Right atrium auricular region (tissue), 2 donors: Measurements from ENCODE around the gene SMIM44. TPM values are rescaled to one million over a fixed set of nuclear protein-coding genes. Genes with fewer than 3 reads are reported as not detected.
"Not testable (repeated sequence)": the region's sequence is repeated elsewhere in the genome, so short reads cannot be mapped to it uniquely, and the experiment has no call there.

Experiments used
- DNase-seq: peaks from one replicate; pipeline ENCODE4 v3.0.0-alpha.2; 2019; ENCODE audit warnings: low spot score
- H3K27ac ChIP-seq, 2 donors: fragments of 200-600 bp; sonication (generic); 1 replicate in 1 of 2; 2 replicates in 1 of 2; pipeline ENCODE4 v1.5.1; 2016 to 2019
- H3K27me3 ChIP-seq, 2 donors: fragments of 200-600 bp; sonication (generic); one replicate each; pipeline versions ENCODE4 v1.5.1 to v1.6.0; 2017 to 2019
- H3K36me3 ChIP-seq: fragments of 200-600 bp; sonication (generic); one replicate; pipeline ENCODE4 v1.5.1; 2016
- H3K4me1 ChIP-seq, 2 donors: fragments of 200-600 bp; sonication (generic); one replicate each; pipeline versions ENCODE4 v1.5.1 to v1.6.0; 2017 to 2019
- H3K4me3 ChIP-seq, 2 donors: fragments of 200-600 bp; sonication (generic); 1 replicate in 1 of 2; 2 replicates in 1 of 2; pipeline ENCODE4 v1.5.1; 2017 to 2019; ENCODE audit warnings: mild to moderate bottlenecking in 1 of 2, moderate library complexity in 1 of 2
- H3K9me3 ChIP-seq, 2 donors: fragments of 200-600 bp; sonication (generic); one replicate each; pipeline ENCODE4 v1.5.1; 2019
- total RNA-seq, 2 donors: library from RNA; depleted of rRNA; stranded (reverse); fragments of >200 nt; gene quantifications; one replicate each; pipeline ENCODE4 v1.1.0, GENCODE V29; 2016
- TF ChIP-seq, protein P1 (sequence below), 2 donors: fragments of 200-600 bp; sonication (generic); IDR thresholded peaks; one replicate each; pipeline ENCODE4 v1.5.1; 2019; ENCODE audit warnings: antibody characterized with exemption in 2 of 2

The SMIM44 gene
- total RNA-seq, 2 donors from 2014 or later: not detected

- TF ChIP-seq, protein P1, sequence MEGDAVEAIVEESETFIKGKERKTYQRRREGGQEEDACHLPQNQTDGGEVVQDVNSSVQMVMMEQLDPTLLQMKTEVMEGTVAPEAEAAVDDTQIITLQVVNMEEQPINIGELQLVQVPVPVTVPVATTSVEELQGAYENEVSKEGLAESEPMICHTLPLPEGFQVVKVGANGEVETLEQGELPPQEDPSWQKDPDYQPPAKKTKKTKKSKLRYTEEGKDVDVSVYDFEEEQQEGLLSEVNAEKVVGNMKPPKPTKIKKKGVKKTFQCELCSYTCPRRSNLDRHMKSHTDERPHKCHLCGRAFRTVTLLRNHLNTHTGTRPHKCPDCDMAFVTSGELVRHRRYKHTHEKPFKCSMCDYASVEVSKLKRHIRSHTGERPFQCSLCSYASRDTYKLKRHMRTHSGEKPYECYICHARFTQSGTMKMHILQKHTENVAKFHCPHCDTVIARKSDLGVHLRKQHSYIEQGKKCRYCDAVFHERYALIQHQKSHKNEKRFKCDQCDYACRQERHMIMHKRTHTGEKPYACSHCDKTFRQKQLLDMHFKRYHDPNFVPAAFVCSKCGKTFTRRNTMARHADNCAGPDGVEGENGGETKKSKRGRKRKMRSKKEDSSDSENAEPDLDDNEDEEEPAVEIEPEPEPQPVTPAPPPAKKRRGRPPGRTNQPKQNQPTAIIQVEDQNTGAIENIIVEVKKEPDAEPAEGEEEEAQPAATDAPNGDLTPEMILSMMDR (IDR thresholded peaks at IDR 0.05): no peak
- no peaks in the 10 kb centered on the region for H3K27me3 ChIP-seq
- H3K4me1 ChIP-seq: peaks cover 0 to 59% of the 10 kb centered on the region in 2 donors
- DNase-seq: no peak
- no peaks in the 10 kb centered on the region for H3K36me3 ChIP-seq
- H3K27ac ChIP-seq: no peak overlapping the region
- H3K4me3 ChIP-seq: no peak overlapping the region
- no peaks in the 10 kb centered on the region for H3K9me3 ChIP-seq
These were observed 26.3 kb upstream of the SMIM44 start for GRCh38 chr19:3509566-3509989.

GRCh38 chr19:3508771-3509535, 25.7 kb upstream of the SMIM44 start:
- Histone ChIP-seq H3K4me3 (no peak overlapping the region), H3K27me3 (no peaks in the 10 kb centered on the region), H3K4me1 (peaks cover 0 to 59% of the 10 kb centered on the region in 2 donors), H3K27ac (no peak overlapping the region), H3K9me3 (no peaks in the 10 kb centered on the region), H3K36me3 (no peaks in the 10 kb centered on the region)
- TF ChIP-seq, protein P1 (IDR thresholded peaks at IDR 0.05): no peak
- DNase-seq: no peak

DNA sequence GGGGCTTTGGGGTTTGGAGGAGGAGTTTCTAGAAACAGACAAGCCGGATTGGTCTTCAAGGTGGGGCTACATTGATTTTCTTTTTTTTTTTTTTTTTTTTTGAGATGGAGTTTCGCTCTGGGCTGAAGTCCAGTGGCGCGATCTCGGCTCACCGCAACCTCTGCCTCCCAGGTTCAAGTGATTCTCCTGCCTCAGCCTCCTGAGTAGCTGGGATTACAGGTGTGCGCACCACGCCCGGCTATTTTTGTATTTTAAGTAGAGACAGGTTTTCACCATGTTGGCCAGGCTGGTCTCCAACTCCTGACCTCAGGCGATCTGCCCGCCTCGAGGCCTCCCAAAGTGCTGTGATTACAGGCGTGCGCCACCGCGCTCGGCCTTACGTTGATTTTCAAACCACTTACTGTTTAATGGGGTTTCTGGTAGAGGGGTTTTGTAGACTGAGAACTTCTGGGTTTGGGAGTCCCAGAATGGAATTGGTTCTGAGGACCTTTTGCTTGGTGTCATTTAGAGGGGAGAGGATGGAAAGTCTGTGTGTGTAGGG, 24.9 kb upstream of the SMIM44 start:
- H3K27me3 ChIP-seq, H3K27ac ChIP-seq, DNase-seq, H3K9me3 ChIP-seq, H3K36me3 ChIP-seq, H3K4me3 ChIP-seq: not testable (repeated sequence)
- H3K4me1 ChIP-seq: peaks cover 0 to 55% of the 10 kb centered on the region in 2 donors

DNA sequence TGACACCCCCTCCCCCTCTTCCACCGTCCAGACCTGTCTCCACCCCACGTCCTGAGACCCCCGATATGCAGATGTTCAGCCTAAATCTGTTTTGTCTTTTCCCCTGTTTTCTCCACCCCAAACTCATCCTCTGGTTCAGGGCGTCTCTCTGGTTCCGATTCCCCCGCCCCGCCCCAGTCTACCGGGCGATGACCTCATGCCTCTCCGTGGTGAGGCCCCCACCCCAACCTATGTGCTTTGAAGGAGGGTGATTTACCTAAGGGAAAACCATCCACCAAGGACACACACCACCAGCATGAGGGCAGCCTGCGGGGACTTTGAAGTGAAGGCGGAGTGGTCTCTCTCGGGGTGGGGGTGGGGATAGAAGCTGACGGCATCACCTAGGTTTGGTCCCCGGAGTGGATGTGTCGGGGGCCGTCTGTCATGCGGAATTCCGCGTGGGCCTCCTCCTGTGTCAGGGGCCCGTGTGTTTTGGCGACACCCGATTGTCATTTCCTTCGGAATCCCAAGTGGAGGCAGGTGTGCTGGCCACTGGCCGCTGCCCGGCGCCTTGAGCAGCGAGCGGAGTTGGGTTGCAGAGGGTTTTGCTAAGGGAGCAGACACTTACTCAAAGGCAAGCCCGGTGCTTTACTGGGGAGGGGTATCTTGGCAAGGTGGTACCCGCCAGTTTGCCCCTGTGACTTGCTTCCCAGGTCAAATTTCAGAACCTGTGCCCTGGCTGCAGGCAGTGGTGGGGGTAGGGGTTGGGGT, 24.3 kb upstream of the SMIM44 start:
- no peaks in the 10 kb centered on the region for H3K36me3 ChIP-seq
- peaks cover 0 to 49% of the 10 kb centered on the region in 2 donors for H3K4me1 ChIP-seq
- H3K4me3 ChIP-seq: peak overlapping the region; percentile 99
- H3K9me3 ChIP-seq: no peaks in the 10 kb centered on the region
- H3K27me3 ChIP-seq: no peaks in the 10 kb centered on the region
- TF ChIP-seq, protein P1 (IDR thresholded peaks at IDR 0.05): no peak
- DNase-seq: peak; percentile 61
- peak overlapping the region; percentile 79 to 89 for H3K27ac ChIP-seq

DNA sequence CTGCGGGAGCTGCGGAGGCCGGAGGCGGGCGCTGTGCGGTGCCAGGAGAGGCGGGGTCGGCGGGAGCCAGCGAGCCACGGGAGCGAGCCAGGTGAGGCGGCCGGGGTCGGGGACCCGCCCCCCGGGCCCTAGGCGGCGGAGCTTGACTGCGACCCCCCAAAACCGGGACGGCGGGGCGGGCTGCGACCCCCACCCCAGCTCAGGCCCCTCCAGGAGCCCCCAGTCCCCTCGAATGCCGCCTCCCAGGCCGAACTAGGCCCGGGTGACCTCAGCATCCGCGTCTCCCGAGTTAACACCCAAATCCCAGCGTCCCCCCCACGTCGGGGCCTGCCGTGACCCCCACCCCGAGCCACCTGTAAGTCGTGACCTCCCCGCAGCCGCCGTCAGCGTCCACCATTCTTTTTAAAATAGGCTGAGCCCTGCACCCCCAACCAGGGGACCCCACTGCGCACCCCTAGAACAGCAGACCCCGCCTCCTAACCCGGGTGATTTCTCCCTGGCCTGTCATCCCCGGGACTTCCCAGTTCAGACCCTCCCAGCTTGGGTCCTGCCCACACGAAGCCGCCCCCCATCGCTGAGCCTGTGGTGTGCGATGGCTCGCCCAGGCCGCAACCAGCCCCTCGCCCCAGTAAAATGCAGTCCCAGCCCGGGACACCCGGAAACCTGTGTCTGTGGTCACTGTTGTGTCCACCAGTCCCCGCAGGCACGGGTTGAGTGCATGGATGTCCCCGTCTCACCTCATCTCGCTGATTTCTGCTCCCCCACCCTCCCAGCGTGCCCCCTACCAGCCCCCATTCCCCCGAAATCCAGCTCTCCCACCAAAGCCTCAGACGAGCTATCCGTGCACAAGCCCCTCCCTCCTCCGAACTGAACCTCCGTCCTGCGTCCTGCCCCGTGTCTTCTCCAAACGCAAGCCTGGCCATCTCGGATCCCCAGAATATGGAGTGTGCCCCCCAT, 23.4 kb upstream of the SMIM44 start:
- Histone ChIP-seq H3K9me3 (no peaks in the 10 kb centered on the region), H3K4me3 (peak overlapping the region; percentile 99), H3K27me3 (no peaks in the 10 kb centered on the region), H3K27ac (peak overlapping the region; percentile 79 to 89), H3K36me3 (no peaks in the 10 kb centered on the region), H3K4me1 (peaks cover 0 to 40% of the 10 kb centered on the region in 2 donors)
- DNase-seq: no peak
- TF ChIP-seq, protein P1 (IDR thresholded peaks at IDR 0.05): no peak
